ENCODE data around the gene VCX3B.
"Not testable (repeated sequence)": the region's sequence is repeated elsewhere in the genome, so short reads cannot be mapped to it uniquely, and the experiment has no call there.

VCX3B gene

DNA sequence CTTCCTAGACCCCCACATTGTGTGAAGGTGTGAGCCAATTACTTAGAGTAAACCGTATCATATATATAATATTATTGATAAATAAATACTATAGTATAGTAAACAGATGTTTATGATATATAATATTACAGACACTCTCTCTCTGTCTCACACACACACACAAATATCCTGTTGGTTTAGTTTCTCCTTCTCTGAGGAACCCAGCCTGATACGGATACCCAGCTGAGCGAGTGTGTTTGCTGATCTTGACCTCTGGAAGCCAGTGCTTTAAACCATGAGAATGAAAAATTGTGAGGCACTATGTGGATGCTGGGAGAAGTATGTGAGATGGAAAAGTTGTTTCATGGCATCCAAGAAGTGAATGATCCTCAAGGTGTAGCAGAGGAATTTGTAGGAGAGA lies at the start of gene VCX3B:
TSS of gene VCX3B (plus strand) at position 301 of the 400 bp plus-strand sequence. CDS start 621 bp downstream, outside the sequence.
- DNase-seq (ENCODE audit: low spot score): not testable (repeated sequence)

DNA sequence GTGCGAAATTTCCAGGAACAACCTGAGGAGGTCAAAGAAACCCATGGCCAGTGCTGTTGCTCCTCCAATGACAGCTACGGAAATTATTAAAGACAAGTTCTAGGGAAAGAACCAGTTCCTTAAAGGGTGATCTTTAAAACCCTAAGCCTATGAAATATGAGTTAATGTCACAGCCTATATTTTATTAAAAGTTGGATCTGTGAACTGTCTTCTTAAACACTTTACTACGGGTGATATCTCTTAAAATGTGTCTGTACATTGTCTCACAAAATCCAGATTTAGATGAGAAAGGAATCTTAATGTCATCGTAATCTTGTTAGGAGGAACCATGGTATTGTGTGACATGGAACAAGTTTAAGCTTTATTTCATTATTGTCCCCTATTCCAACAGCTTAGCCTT lies 46.3 kb upstream of the VCX3B start:
- DNase-seq (ENCODE audit: low spot score): no peak

DNA sequence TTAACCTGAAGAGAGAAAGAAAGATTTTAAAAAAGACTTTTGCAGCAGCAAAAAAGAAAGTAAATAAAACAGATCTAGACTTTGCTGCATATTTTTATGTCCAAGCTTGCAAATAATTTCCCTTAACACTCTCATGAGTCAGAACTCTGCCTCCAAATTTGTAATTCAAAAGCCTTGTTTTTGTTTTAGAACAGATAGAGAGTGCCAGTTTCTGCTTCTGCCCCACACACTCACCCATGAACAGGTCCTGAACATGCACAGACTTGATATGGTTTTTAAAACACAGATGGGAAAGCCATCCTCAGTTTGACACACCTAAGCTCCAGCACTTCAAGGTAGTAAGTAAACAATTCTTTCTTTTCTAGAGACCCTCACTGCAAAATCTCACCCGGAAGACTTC lies 39.7 kb upstream of the VCX3B start:
- no peak for DNase-seq (ENCODE audit: low spot score)

DNA sequence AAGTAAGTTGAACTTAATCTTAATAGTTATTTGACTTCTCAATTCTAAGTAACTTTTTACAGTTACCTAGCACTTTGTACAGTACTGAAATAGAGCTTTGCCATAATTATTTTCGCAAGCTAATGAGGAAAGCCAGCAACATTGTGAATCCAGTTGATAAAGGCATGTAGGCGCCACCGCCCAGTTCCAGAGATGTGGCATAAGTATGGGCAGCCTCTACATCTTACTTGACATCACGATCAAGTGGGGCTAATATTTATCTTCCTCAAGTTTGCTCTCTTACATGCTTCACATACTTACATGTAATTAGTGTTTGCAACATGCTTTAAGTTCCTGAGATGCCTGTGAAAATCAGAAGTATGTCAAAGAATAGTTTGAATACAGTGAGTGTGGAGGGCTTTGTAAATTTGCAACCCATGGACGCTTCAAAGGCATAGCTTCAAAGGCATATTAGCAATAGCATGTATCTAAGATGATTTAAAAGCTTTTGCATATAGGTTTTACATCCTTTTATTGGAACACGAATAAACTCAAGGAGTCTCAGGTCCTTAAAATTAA lies 34.9 kb upstream of the VCX3B start:
- DNase-seq (ENCODE audit: low spot score): no peak

DNA sequence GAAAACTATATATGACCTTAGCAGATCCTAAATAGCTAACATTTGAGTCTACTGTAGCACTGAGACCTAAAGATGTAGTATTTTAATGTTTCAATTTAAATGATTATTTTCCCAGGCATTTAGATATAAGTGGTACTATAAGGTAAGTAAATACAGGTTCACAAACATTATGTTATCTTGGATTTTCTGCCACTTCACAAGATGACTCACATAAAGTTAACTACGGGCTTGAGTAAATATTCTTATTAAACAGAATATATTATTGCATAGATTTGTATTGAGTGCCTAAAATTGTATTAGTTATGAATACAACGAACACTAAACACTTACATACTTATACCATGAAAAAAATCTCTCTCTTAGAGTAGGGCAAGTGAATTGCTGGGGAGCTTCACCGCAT lies 34.2 kb upstream of the VCX3B start:
- DNase-seq (ENCODE audit: low spot score): no peak

- DNase-seq (ENCODE audit: low spot score): no peak
Observed at GRCh38 chrX:8432396-8432795, 32.2 kb upstream of the VCX3B start.

- DNase-seq (ENCODE audit: low spot score): no peak
Observed at GRCh38 chrX:8433109-8434062, 31.2 kb upstream of the VCX3B start.

DNA sequence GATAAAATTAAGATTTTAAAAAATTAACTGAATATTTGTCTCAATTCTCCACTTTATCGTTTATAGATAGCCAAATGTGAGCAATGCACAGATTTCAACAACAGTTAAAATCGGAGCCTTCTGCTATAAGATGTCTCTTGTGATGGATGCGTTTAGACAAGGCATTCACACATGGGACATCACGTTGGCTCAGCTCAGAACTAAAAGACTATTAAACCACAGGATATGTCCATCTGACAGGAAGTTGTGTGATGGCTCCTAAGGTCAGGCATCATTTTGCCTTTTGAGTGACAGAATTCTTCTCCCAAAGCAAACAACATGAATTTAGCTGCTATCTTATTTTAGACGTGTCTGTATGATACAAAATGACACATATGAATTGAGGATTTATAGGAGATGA lies 17.3 kb upstream of the VCX3B start:
- no peak for DNase-seq (ENCODE audit: low spot score)

- DNase-seq (ENCODE audit: low spot score): not testable (repeated sequence)
Observed at GRCh38 chrX:8452343-8452742, 12.3 kb upstream of the VCX3B start.

DNA sequence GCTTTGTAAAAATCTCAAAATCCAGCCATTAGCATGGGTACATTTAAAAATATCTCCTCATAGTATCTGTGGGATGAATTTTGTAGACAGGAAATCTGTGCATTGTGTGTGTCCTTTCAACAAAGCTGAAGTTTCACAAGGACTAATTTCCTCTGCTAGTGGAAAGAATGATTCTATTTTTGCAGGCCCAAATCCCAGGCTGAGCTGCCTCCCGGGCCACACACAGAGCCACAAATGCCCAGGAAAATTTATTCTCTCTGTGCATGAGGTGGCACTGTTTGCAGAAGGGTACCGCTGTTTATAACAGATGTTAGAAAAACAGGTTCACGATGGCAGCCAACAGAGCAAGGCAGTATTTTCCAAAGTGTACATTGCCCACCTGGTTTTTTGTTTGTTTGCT lies 11.0 kb upstream of the VCX3B start:
- no peak for DNase-seq (ENCODE audit: low spot score)

- DNase-seq (ENCODE audit: low spot score): no peak
Observed at GRCh38 chrX:8455557-8455956, 9.1 kb upstream of the VCX3B start.

GRCh38 chrX:8462488-8462887 lies 2.1 kb upstream of the VCX3B start:
- DNase-seq (ENCODE audit: low spot score): no peak

GRCh38 chrX:8484360-8484949 lies 19.8 kb downstream of the VCX3B start:
- DNase-seq (ENCODE audit: low spot score): no peak

- not testable (repeated sequence) for DNase-seq (ENCODE audit: low spot score)
Observed at GRCh38 chrX:8495036-8495435, 30.4 kb downstream of the VCX3B start.

DNA sequence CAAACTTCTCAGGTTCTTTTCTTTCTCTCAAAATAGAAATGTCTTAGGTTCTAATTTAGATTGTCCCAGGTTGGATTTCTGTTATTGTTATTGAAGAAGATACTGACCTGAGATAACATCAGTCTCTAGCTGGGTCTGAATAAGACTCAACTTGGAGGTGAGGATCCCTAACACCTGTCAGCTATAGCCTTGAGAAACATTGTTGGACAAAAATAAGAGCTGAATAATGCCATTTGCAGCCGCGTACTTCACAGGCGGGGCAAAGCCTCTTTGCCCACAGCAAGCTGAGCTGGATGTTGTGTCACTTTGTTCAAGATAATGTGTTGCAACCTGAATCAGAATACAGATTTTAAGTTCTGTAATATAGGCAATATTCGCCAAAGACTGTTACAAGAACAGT lies 35.6 kb downstream of the VCX3B start:
- no peak for DNase-seq (ENCODE audit: low spot score)

GRCh38 chrX:8502101-8502500 lies 37.5 kb downstream of the VCX3B start:
- not testable (repeated sequence) for DNase-seq (ENCODE audit: low spot score)

DNA sequence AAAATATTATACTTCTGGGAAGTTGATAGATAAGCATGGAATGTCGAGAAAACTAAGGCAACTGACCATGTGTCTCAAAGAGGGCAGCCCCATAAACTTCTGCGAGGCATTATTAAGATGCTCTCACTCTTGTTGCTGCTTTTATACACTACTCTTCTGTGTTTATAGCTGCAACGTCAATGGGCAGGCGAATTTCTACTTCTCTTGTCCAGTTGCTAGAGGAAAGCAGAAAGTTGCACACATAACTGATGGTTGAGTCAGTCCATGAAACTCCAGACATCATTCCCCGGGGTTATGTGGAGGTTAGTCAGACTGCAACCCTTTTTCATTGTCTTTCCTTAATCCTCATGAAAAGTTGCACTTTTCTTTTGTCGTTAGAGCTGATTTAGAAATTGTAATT lies 39.8 kb downstream of the VCX3B start:
- DNase-seq (ENCODE audit: low spot score): no peak

Measured in kidney capillary endothelial cell (primary cell).